ENCODE results near the gene GALK2. TPM values are rescaled to one million over a fixed set of nuclear protein-coding genes. Genes with fewer than 3 reads are reported as not detected.
"Not testable (repeated sequence)": the region's sequence is repeated elsewhere in the genome, so short reads cannot be mapped to it uniquely, and the experiment has no call there.

Gene GALK2
- total RNA-seq, 2 experiments from 2014 or later: 27.9 to 31.5 TPM

DNA sequence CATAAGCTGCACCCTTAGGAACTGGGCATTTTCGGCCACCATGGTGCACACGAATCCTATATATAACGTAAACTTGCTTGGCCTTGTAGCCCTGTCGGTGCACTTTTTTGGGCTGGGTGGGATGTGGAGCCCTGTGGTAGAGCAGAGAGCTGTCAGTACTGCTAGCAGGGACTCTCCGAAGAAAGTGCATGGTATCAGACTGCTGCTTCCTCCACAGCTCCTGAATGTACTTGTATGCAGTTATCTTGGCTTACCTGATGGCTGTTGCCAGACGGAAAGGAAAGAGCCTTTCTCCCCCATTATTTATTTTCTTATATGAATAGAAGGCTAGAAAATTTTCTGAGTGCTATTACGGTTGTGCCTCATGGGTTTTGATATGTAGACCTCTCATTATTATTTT, 8.4 kb downstream of the GALK2 start:
- no peaks in the 10 kb centered on the region for H4K20me1 ChIP-seq (ENCODE audit: insufficient read depth, low read length)
- no peak overlapping the region for H3K4me3 ChIP-seq (ENCODE audit: low read depth, low read length, poor library complexity, severe bottlenecking)
- H3K9me3 ChIP-seq (ENCODE audit: low read length): no peaks in the 10 kb centered on the region; the same call in 1 of the 2 replicates
- peaks cover 12% of the 10 kb centered on the region; the same call in 1 of the 2 replicates for H3K36me3 ChIP-seq (ENCODE audit: insufficient read depth, low read length)
- no peaks in the 10 kb centered on the region for H3K4me1 ChIP-seq (ENCODE audit: insufficient read depth, low read length, poor library complexity, severe bottlenecking)
- no peak overlapping the region for H3K27ac ChIP-seq (ENCODE audit: low read depth, low read length, poor library complexity, severe bottlenecking)
- ChIA-PET CTCF (ENCODE audit: unreplicated experiment) (no interaction called here), POLR2A (interaction anchor here (0.6 kb wide), 1 partner anchor 13 kb away, joined by 3 read pairs; no protein-coding TSS in a partner anchor)
- BruUV-seq (replicated peaks): no TSS peak
- no peak for DNase-seq (ENCODE audit: low spot score)
- no peak overlapping the region for H2AFZ ChIP-seq (ENCODE audit: low read length)
- TF ChIP-seq EZH2phosphoT487 (IDR thresholded peaks at IDR 0.05; ENCODE audit: borderline replicate concordance, low read depth, low read length) (no peak), CTCF (conservative IDR thresholded peaks at IDR 0.05; ENCODE audit: low read length) (no peak)
- intact Hi-C loops (cut with micrococcal nuclease; ENCODE audit: unreplicated experiment): no loop called here
- H3K4me2 ChIP-seq (ENCODE audit: low read length): no peak overlapping the region
- H3K9me2 ChIP-seq (ENCODE audit: insufficient read depth, low read length): no peaks in the 10 kb centered on the region
- H3K79me2 ChIP-seq (ENCODE audit: insufficient read depth, low read depth, low read length): 0 out of 2 replicates have a peak, but pooled peaks cover 4% of the 10 kb centered on the region

DNA sequence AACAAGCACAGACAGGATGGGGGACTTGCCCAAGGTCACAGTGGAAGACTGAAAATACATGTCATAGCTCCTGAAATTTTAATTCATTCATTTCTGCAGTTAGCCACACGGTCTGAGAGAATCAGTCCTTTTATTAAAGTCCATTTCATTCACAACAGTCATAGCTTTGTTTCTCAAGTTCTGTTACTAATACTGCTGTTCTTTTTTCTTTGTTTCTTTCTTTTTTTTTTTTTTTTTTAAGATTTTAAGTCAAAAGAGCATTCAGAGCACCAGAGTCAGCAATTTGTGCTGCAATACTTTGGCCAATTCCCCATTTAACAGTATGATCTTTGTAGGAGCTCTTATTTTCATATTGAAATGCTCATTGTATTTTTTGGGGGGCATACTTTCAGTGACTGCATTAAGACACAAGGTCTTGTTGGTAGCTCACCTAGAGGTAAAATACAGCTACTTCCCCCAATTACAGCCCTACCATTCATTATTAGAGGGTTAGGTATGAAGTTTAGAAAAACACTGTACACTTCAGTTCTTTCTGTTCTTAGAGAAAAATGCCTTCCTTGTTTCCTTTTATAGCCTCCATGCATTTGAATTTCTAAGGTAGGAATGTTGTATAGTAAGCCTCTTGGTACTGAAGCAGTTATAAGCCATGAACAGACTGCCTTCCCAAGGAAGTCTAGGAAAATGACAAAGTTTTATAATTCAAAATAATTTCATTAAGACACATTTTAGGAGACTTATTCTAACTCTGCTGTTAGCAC, 9.6 kb downstream of the GALK2 start:
- Histone ChIP-seq H3K4me2 (ENCODE audit: low read length) (no peak overlapping the region), H3K27ac (ENCODE audit: low read depth, low read length, poor library complexity, severe bottlenecking) (no peak overlapping the region), H3K4me3 (ENCODE audit: low read depth, low read length, poor library complexity, severe bottlenecking) (no peak overlapping the region), H4K20me1 (ENCODE audit: insufficient read depth, low read length) (no peaks in the 10 kb centered on the region), H3K9me2 (ENCODE audit: insufficient read depth, low read length) (no peaks in the 10 kb centered on the region), H3K79me2 (ENCODE audit: insufficient read depth, low read depth, low read length) (no peaks in the 10 kb centered on the region), H2AFZ (ENCODE audit: low read length) (no peak overlapping the region), H3K36me3 (ENCODE audit: insufficient read depth, low read length) (peaks cover 12% of the 10 kb centered on the region; the same call in 1 of the 2 replicates), H3K9me3 (ENCODE audit: low read length) (no peaks in the 10 kb centered on the region; the same call in 1 of the 2 replicates), H3K4me1 (ENCODE audit: insufficient read depth, low read length, poor library complexity, severe bottlenecking) (no peaks in the 10 kb centered on the region)
- intact Hi-C loops (cut with micrococcal nuclease; ENCODE audit: unreplicated experiment): no loop called here
- POLR2A ChIA-PET: interaction anchor here (0.6 to 1.5 kb wide), 5 partner anchors 9 to 1480 kb away, joined by 3 to 11 read pairs (median 4); partner anchors contain the start of gene GALK2
- no peak for TF ChIP-seq EZH2phosphoT487 (IDR thresholded peaks at IDR 0.05; ENCODE audit: borderline replicate concordance, low read depth, low read length)
- no peak for TF ChIP-seq CTCF (conservative IDR thresholded peaks at IDR 0.05; ENCODE audit: low read length)
- BruUV-seq (replicated peaks): no TSS peak
- CTCF ChIA-PET (ENCODE audit: unreplicated experiment): no interaction called here
- DNase-seq (ENCODE audit: low spot score): no peak

- Histone ChIP-seq H3K4me3 (ENCODE audit: low read depth, low read length, poor library complexity, severe bottlenecking) (no peak overlapping the region), H4K20me1 (ENCODE audit: insufficient read depth, low read length) (no peaks in the 10 kb centered on the region), H3K27ac (ENCODE audit: low read depth, low read length, poor library complexity, severe bottlenecking) (no peak overlapping the region), H2AFZ (ENCODE audit: low read length) (no peak overlapping the region), H3K4me2 (ENCODE audit: low read length) (no peak overlapping the region), H3K36me3 (ENCODE audit: insufficient read depth, low read length) (peaks cover 3% of the 10 kb centered on the region; the same call in 1 of the 2 replicates), H3K4me1 (ENCODE audit: insufficient read depth, low read length, poor library complexity, severe bottlenecking) (no peaks in the 10 kb centered on the region), H3K79me2 (ENCODE audit: insufficient read depth, low read depth, low read length) (no peaks in the 10 kb centered on the region), H3K9me3 (ENCODE audit: low read length) (no peaks in the 10 kb centered on the region), H3K9me2 (ENCODE audit: insufficient read depth, low read length) (no peaks in the 10 kb centered on the region)
- BruUV-seq (replicated peaks): no TSS peak
- ChIA-PET POLR2A (interaction anchor here (0.8 kb wide), 1 partner anchor 213 kb away, joined by 3 read pairs; no protein-coding TSS in a partner anchor), CTCF (ENCODE audit: unreplicated experiment) (interaction anchor here (0.6 kb wide), 1 partner anchor 1243 kb away, joined by 7 read pairs; no protein-coding TSS in a partner anchor)
- TF ChIP-seq CTCF (conservative IDR thresholded peaks at IDR 0.05; ENCODE audit: low read length): no peak
- no peak for TF ChIP-seq EZH2phosphoT487 (IDR thresholded peaks at IDR 0.05; ENCODE audit: borderline replicate concordance, low read depth, low read length)
- no peak for DNase-seq (ENCODE audit: low spot score)
- intact Hi-C loops (cut with micrococcal nuclease; ENCODE audit: unreplicated experiment): no loop called here
These were observed 12.1 kb downstream of the GALK2 start for GRCh38 chr15:49182128-49182527.

DNA sequence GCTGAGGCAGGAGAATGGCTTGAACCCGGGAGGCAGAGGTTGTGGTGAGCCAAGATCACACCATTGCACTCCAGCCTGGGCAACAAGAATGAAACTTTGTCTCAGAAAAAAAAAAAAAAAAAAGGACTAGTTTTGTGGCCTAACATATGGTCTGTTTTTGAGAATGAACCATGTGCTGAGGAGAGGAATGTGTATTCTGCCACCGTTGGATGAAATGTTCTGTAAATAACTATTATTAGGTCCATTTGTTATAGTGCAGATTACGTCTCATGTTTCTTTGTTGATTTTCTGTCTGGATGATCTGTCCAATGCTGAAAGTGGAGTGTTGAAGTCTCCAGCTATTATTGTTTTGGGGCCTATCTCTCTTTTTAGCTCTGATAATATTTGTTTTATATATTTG, 13.7 kb downstream of the GALK2 start:
- CTCF ChIA-PET (ENCODE audit: unreplicated experiment); H3K79me2 ChIP-seq (ENCODE audit: insufficient read depth, low read depth, low read length); H3K36me3 ChIP-seq (ENCODE audit: insufficient read depth, low read length); H4K20me1 ChIP-seq (ENCODE audit: insufficient read depth, low read length); H3K4me3 ChIP-seq (ENCODE audit: low read depth, low read length, poor library complexity, severe bottlenecking); BruUV-seq (replicated peaks); H3K4me2 ChIP-seq (ENCODE audit: low read length); H3K9me3 ChIP-seq (ENCODE audit: low read length); intact Hi-C loops (cut with micrococcal nuclease; ENCODE audit: unreplicated experiment); H3K27ac ChIP-seq (ENCODE audit: low read depth, low read length, poor library complexity, severe bottlenecking); H3K9me2 ChIP-seq (ENCODE audit: insufficient read depth, low read length); POLR2A ChIA-PET; H2AFZ ChIP-seq (ENCODE audit: low read length); DNase-seq (ENCODE audit: low spot score); H3K4me1 ChIP-seq (ENCODE audit: insufficient read depth, low read length, poor library complexity, severe bottlenecking): not testable (repeated sequence)

All from OCI-LY7 (cell line).